HEK293 (cell line): Measurements from ENCODE around the gene ARIH1.

Experiments
- CTCF ChIA-PET: fragments of 350-600 bp; formaldehyde crosslinking; extraction: SDS; loops from one replicate; lab custom pipeline; 2021; ENCODE audit warnings: antibody characterized with exemption; lab: Yijun Ruan, JAX
- POLR2A ChIA-PET: fragments of 300-600 bp; formaldehyde crosslinking; extraction: SDS; loops from one replicate; lab custom pipeline; 2020; ENCODE audit warnings: antibody characterized with exemption, inconsistent platforms; lab: Yijun Ruan, JAX
- H3K27ac ChIP-seq: fragments of 200-500 bp; sonication (Bioruptor generic); 2 replicates; pipeline ENCODE4 v1.5.1; 2014; ENCODE audit warnings: low read depth, low read length, control low read depth, inconsistent platforms; ENCODE audit errors: extremely low read depth
- H3K36me3 ChIP-seq, 2 experiments: fragments of 200-500 bp in 1 of 2; sonication (Bioruptor generic) in 1 of 2; 1 replicate in 1 of 2; 2 replicates in 1 of 2; pipeline ENCODE4 v1.5.1; 2014 to 2017; ENCODE audit warnings: inconsistent platforms in 2 of 2, low read length in 2 of 2; ENCODE audit not compliant: control insufficient read depth in 2 of 2, insufficient read depth in 1 of 2
- H3K4me1 ChIP-seq: fragments of 200-500 bp; sonication (Bioruptor generic); 2 replicates; pipeline ENCODE4 v1.5.1; 2014; ENCODE audit warnings: mild to moderate bottlenecking, low read length, inconsistent platforms; ENCODE audit not compliant: control insufficient read depth, insufficient read depth
- H3K4me3 ChIP-seq: 2 replicates; pipeline ENCODE4 v1.5.1; 2011; ENCODE audit warnings: low read depth, mild to moderate bottlenecking, control low read depth, low read length, moderate library complexity
- H3K9me3 ChIP-seq: fragments of 200-500 bp; sonication (Bioruptor generic); 2 replicates; pipeline ENCODE4 v1.5.1; 2014; ENCODE audit warnings: low read depth, low read length, inconsistent platforms; ENCODE audit not compliant: control insufficient read depth, insufficient read depth
- CTCF ChIP-seq: fragments of 450-650 bp; formaldehyde crosslinking; IDR thresholded peaks from 2 replicates; pipeline ENCODE4 v1.5.1; 2016; ENCODE audit warnings: missing biosample characterization, missing genetic modification characterization
- MYNN ChIP-seq: fragments of 450-650 bp; formaldehyde crosslinking; IDR thresholded peaks from 2 replicates; pipeline ENCODE4 v1.5.1; 2016; ENCODE audit warnings: missing biosample characterization, missing genetic modification characterization, borderline replicate concordance
- ZBTB20 ChIP-seq: fragments of 450-650 bp; formaldehyde crosslinking; IDR thresholded peaks from 2 replicates; pipeline ENCODE4 v1.5.1; 2016; ENCODE audit warnings: missing biosample characterization, missing genetic modification characterization
- ZFP3 ChIP-seq: fragments of 450-650 bp; formaldehyde crosslinking; IDR thresholded peaks from 2 replicates; pipeline ENCODE4 v1.5.1; 2016; ENCODE audit warnings: low read depth, missing biosample characterization, missing genetic modification characterization
- ZNF140 ChIP-seq: fragments of 450-650 bp; formaldehyde crosslinking; IDR thresholded peaks from 2 replicates; pipeline ENCODE4 v1.5.1; 2016; ENCODE audit warnings: missing biosample characterization, missing genetic modification characterization
- ZNF184 ChIP-seq: fragments of 450-650 bp; IDR thresholded peaks from 2 replicates; pipeline ENCODE4 v1.5.1; 2018; ENCODE audit warnings: missing biosample characterization, mild to moderate bottlenecking, missing genetic modification characterization
- ZNF23 ChIP-seq: fragments of 450-650 bp; formaldehyde crosslinking; IDR thresholded peaks from 2 replicates; pipeline ENCODE4 v1.5.1; 2016; ENCODE audit warnings: missing biosample characterization, missing genetic modification characterization, borderline replicate concordance
- ZNF324 ChIP-seq: fragments of 450-650 bp; formaldehyde crosslinking; IDR thresholded peaks from 2 replicates; pipeline ENCODE4 v1.5.1; 2016; ENCODE audit warnings: missing biosample characterization, missing genetic modification characterization
- ZNF341 ChIP-seq: fragments of 450-650 bp; formaldehyde crosslinking; IDR thresholded peaks from 2 replicates; pipeline ENCODE4; 2016; ENCODE audit warnings: low read depth, missing biosample characterization, missing genetic modification characterization
- ZNF513 ChIP-seq: fragments of 450-650 bp; IDR thresholded peaks from 2 replicates; pipeline ENCODE4 v1.5.1; 2018; ENCODE audit warnings: missing biosample characterization, missing genetic modification characterization
- ZNF521 ChIP-seq: fragments of 450-650 bp; formaldehyde crosslinking; IDR thresholded peaks from 2 replicates; pipeline ENCODE4 v1.5.1; 2017; ENCODE audit warnings: missing biosample characterization, mild to moderate bottlenecking, missing genetic modification characterization
- ZNF560 ChIP-seq: fragments of 450-650 bp; formaldehyde crosslinking; IDR thresholded peaks from 2 replicates; pipeline ENCODE4 v1.5.1; 2017; ENCODE audit warnings: missing biosample characterization, missing genetic modification characterization, borderline replicate concordance
- ZNF596 ChIP-seq: fragments of 450-650 bp; IDR thresholded peaks from 2 replicates; pipeline ENCODE4 v1.5.0; 2018; ENCODE audit warnings: missing biosample characterization, mild to moderate bottlenecking, missing genetic modification characterization, moderate library complexity
- ZNF791 ChIP-seq: fragments of 450-650 bp; formaldehyde crosslinking; IDR thresholded peaks from 2 replicates; pipeline ENCODE4 v1.5.1; 2016; ENCODE audit warnings: missing biosample characterization, missing genetic modification characterization
- TF ChIP-seq, protein P1 (sequence below): fragments of 450-650 bp; formaldehyde crosslinking; conservative IDR thresholded peaks from 2 replicates; pipeline ENCODE4 v1.5.1; 2016; ENCODE audit warnings: low read depth, missing biosample characterization, missing genetic modification characterization
- TF ChIP-seq, protein P2 (sequence below): fragments of 450-650 bp; formaldehyde crosslinking; IDR thresholded peaks from 2 replicates; pipeline ENCODE4 v1.5.1; 2017; ENCODE audit warnings: missing biosample characterization, missing genetic modification characterization
- TF ChIP-seq, protein P3 (sequence below): fragments of 450-650 bp; formaldehyde crosslinking; optimal IDR thresholded peaks from 2 replicates; pipeline ENCODE3; 2016; ENCODE audit warnings: missing biosample characterization, mild to moderate bottlenecking, missing genetic modification characterization
- TF ChIP-seq, protein P4 (sequence below): fragments of 450-650 bp; formaldehyde crosslinking; IDR thresholded peaks from 2 replicates; pipeline ENCODE4 v1.5.1; 2017; ENCODE audit warnings: missing biosample characterization, missing genetic modification characterization

The ARIH1 gene

GRCh38 chr15:72472992-72473610, 1.0 kb upstream of the ARIH1 start:
- no peaks in the 10 kb centered on the region for H3K9me3 ChIP-seq
- TF ChIP-seq ZFP3 (tag by site-specific recombination) (peak; percentile 84), ZNF341 (tag by site-specific recombination) (no peak), ZNF560 (tag by site-specific recombination) (no peak), CTCF (tag by site-specific recombination) (peak; percentile 38; the same call in 1 of the 2 replicates)
- TF ChIP-seq, protein P1, sequence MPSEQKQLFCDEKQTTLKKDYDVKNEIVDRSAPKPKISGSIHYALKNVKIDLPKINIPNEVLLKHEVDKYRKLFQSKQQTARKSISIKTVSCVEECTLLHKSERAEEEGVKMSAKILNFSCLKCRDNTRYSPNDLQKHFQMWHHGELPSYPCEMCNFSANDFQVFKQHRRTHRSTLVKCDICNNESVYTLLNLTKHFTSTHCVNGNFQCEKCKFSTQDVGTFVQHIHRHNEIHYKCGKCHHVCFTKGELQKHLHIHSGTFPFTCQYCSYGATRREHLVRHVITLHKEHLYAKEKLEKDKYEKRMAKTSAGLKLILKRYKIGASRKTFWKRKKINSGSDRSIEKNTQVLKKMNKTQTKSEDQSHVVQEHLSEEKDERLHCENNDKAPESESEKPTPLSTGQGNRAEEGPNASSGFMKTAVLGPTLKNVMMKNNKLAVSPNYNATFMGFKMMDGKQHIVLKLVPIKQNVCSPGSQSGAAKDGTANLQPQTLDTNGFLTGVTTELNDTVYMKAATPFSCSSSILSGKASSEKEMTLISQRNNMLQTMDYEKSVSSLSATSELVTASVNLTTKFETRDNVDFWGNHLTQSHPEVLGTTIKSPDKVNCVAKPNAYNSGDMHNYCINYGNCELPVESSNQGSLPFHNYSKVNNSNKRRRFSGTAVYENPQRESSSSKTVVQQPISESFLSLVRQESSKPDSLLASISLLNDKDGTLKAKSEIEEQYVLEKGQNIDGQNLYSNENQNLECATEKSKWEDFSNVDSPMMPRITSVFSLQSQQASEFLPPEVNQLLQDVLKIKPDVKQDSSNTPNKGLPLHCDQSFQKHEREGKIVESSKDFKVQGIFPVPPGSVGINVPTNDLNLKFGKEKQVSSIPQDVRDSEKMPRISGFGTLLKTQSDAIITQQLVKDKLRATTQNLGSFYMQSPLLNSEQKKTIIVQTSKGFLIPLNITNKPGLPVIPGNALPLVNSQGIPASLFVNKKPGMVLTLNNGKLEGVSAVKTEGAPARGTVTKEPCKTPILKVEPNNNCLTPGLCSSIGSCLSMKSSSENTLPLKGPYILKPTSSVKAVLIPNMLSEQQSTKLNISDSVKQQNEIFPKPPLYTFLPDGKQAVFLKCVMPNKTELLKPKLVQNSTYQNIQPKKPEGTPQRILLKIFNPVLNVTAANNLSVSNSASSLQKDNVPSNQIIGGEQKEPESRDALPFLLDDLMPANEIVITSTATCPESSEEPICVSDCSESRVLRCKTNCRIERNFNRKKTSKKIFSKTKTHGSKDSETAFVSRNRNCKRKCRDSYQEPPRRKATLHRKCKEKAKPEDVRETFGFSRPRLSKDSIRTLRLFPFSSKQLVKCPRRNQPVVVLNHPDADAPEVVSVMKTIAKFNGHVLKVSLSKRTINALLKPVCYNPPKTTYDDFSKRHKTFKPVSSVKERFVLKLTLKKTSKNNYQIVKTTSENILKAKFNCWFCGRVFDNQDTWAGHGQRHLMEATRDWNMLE (tag by site-specific recombination), result no peak
- TF ChIP-seq, all 188 proteins: peak for 2
- Histone ChIP-seq H3K4me1 (peaks cover 6% of the 10 kb centered on the region), H3K4me3 (peak overlapping the region; percentile 66), H3K36me3 (peaks cover 19 to 23% of the 10 kb centered on the region in 2 experiments), H3K27ac (peak overlapping the region; percentile 100)
- ChIA-PET CTCF (interaction anchor here (0.5 to 1.6 kb wide), 13 partner anchors 9 to 296 kb away, joined by 3 to 4 read pairs (median 3); no protein-coding TSS in a partner anchor), POLR2A (interaction anchor here (0.6 to 1.5 kb wide), 7 partner anchors 11 to 213 kb away, joined by 3 to 7 read pairs (median 4); partner anchors contain the start of genes BBS4 and HIGD2B)

- POLR2A ChIA-PET, result interaction anchor here (0.6 to 1.8 kb wide), 3 partner anchors 20 to 200 kb away, joined by 3 to 4 read pairs (median 4); no protein-coding TSS in a partner anchor
- TF ChIP-seq ZNF140 (tag by site-specific recombination), result no peak
- TF ChIP-seq, protein P2, sequence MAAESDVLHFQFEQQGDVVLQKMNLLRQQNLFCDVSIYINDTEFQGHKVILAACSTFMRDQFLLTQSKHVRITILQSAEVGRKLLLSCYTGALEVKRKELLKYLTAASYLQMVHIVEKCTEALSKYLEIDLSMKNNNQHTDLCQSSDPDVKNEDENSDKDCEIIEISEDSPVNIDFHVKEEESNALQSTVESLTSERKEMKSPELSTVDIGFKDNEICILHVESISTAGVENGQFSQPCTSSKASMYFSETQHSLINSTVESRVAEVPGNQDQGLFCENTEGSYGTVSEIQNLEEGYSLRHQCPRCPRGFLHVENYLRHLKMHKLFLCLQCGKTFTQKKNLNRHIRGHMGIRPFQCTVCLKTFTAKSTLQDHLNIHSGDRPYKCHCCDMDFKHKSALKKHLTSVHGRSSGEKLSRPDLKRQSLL (tag by site-specific recombination), result 0 out of 2 replicates have a peak, but pooled peaks have one; percentile 21
- TF ChIP-seq, protein P3, sequence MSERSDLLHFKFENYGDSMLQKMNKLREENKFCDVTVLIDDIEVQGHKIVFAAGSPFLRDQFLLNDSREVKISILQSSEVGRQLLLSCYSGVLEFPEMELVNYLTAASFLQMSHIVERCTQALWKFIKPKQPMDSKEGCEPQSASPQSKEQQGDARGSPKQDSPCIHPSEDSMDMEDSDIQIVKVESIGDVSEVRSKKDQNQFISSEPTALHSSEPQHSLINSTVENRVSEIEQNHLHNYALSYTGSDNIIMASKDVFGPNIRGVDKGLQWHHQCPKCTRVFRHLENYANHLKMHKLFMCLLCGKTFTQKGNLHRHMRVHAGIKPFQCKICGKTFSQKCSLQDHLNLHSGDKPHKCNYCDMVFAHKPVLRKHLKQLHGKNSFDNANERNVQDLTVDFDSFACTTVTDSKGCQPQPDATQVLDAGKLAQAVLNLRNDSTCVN (tag by site-specific recombination), result peak; percentile 78
- TF ChIP-seq ZBTB20 (tag by site-specific recombination), result 0 out of 2 replicates have a peak, but pooled peaks have one; percentile 9
- no peak for TF ChIP-seq ZNF521
- TF ChIP-seq ZNF596, result 0 out of 2 replicates have a peak, but pooled peaks have one; percentile 2
- no peak for TF ChIP-seq ZNF23 (tag by site-specific recombination)
- TF ChIP-seq MYNN, result no peak; the same call in 1 of the 2 replicates
- TF ChIP-seq ZNF513 (tag by site-specific recombination), result peak; percentile 70
- TF ChIP-seq ZNF184, result 0 out of 2 replicates have a peak, but pooled peaks have one; percentile 36
- no peak for TF ChIP-seq ZNF791 (tag by site-specific recombination)
- TF ChIP-seq ZNF324, result no peak
- TF ChIP-seq, protein P4, sequence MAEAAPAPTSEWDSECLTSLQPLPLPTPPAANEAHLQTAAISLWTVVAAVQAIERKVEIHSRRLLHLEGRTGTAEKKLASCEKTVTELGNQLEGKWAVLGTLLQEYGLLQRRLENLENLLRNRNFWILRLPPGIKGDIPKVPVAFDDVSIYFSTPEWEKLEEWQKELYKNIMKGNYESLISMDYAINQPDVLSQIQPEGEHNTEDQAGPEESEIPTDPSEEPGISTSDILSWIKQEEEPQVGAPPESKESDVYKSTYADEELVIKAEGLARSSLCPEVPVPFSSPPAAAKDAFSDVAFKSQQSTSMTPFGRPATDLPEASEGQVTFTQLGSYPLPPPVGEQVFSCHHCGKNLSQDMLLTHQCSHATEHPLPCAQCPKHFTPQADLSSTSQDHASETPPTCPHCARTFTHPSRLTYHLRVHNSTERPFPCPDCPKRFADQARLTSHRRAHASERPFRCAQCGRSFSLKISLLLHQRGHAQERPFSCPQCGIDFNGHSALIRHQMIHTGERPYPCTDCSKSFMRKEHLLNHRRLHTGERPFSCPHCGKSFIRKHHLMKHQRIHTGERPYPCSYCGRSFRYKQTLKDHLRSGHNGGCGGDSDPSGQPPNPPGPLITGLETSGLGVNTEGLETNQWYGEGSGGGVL (tag by site-specific recombination), result no peak
- TF ChIP-seq, all 188 proteins: peak for 6
- CTCF ChIA-PET, result interaction anchor here (0.6 kb wide), 1 partner anchor 630 kb away, joined by 3 read pairs; no protein-coding TSS in a partner anchor
Observed at GRCh38 chr15:72474466-72474911, 359 bp downstream of the ARIH1 start.

More at GRCh38 chr15:72474466-72474911, 359 bp downstream of the ARIH1 start:
- Histone ChIP-seq H3K4me3 (peak overlapping the region; percentile 66), H3K4me1 (peaks cover 6% of the 10 kb centered on the region), H3K36me3 (peaks cover 32 to 33% of the 10 kb centered on the region in 2 experiments), H3K9me3 (no peaks in the 10 kb centered on the region), H3K27ac (peak overlapping the region; percentile 100)
